Astrocyte (in vitro differentiated cells and primary cell): Measurements from ENCODE around the gene FBLN1. TPM values are rescaled to one million over a fixed set of nuclear protein-coding genes. Genes with fewer than 3 reads are reported as not detected.

Experiments
- DNase-seq: peaks from one replicate; pipeline ENCODE4 v3.0.0-alpha.2; 2010; ENCODE audit warnings: low read depth
- FAIRE-seq: peaks from 2 replicates; lab custom pipeline; 2011; peaks lifted over from hg19 to GRCh38; lab: Jason Lieb, UNC
- H2AFZ ChIP-seq: 2 replicates; pipeline ENCODE4 v1.6.0; 2012; ENCODE audit warnings: low read depth, low read length, inconsistent platforms
- H3K27ac ChIP-seq: 2 replicates; pipeline ENCODE4 v1.5.1; 2011; ENCODE audit warnings: low read depth, low read length, inconsistent platforms
- H3K27me3 ChIP-seq: 2 replicates; pipeline ENCODE4 v1.6.0; 2011; ENCODE audit warnings: low read length, inconsistent platforms; ENCODE audit not compliant: insufficient read depth
- H3K36me3 ChIP-seq: 2 replicates; pipeline ENCODE4 v1.5.1; 2011; ENCODE audit warnings: low read length, inconsistent platforms; ENCODE audit not compliant: insufficient read depth
- H3K4me1 ChIP-seq: 2 replicates; pipeline ENCODE4 v1.5.1; 2011; ENCODE audit warnings: low read length, inconsistent platforms; ENCODE audit not compliant: insufficient read depth
- H3K4me2 ChIP-seq: 2 replicates; pipeline ENCODE4 v1.6.0; 2012; ENCODE audit warnings: low read length, inconsistent platforms
- H3K4me3 ChIP-seq: 2 replicates; pipeline ENCODE4 v1.5.1; 2011; ENCODE audit warnings: low read depth, mild to moderate bottlenecking, low read length, inconsistent platforms; ENCODE audit not compliant: insufficient read depth
- H3K79me2 ChIP-seq: 2 replicates; pipeline ENCODE4 v1.6.0; 2012; ENCODE audit warnings: mild to moderate bottlenecking, low read length, inconsistent platforms; ENCODE audit not compliant: insufficient read depth
- H3K9ac ChIP-seq: 2 replicates; pipeline ENCODE4 v1.6.0; 2012; ENCODE audit warnings: mild to moderate bottlenecking, low read length, inconsistent platforms
- H3K9me3 ChIP-seq: 2 replicates; pipeline ENCODE4 v1.5.1; 2012; ENCODE audit warnings: low read depth, mild to moderate bottlenecking, low read length, inconsistent platforms; ENCODE audit not compliant: insufficient read depth
- H4K20me1 ChIP-seq: 2 replicates; pipeline ENCODE4 v1.6.0; 2012; ENCODE audit warnings: low read length, inconsistent platforms; ENCODE audit not compliant: insufficient read depth
- H3K27ac Mint-ChIP-seq: one replicate; pipeline ENCODE4 v1.8.0; 2021; ENCODE audit warnings: mild to moderate bottlenecking, mixed read lengths; ENCODE audit not compliant: unreplicated experiment
- H3K27me3 Mint-ChIP-seq: one replicate; pipeline ENCODE4 v1.8.0; 2021; ENCODE audit warnings: low read depth, mixed read lengths; ENCODE audit not compliant: unreplicated experiment
- H3K36me3 Mint-ChIP-seq: one replicate; pipeline ENCODE4 v1.8.0; 2021; ENCODE audit warnings: low read depth, mixed read lengths; ENCODE audit not compliant: unreplicated experiment
- H3K4me1 Mint-ChIP-seq: one replicate; pipeline ENCODE4 v1.8.0; 2021; ENCODE audit warnings: low read depth, mixed read lengths; ENCODE audit not compliant: unreplicated experiment
- H3K4me3 Mint-ChIP-seq: one replicate; pipeline ENCODE4 v1.8.0; 2021; ENCODE audit warnings: mild to moderate bottlenecking, moderate library complexity, mixed read lengths; ENCODE audit not compliant: unreplicated experiment
- H3K9me3 Mint-ChIP-seq: one replicate; pipeline ENCODE4 v1.8.0; 2021; ENCODE audit warnings: mild to moderate bottlenecking, mixed read lengths; ENCODE audit not compliant: unreplicated experiment
- EZH2 ChIP-seq: IDR thresholded peaks from 2 replicates; pipeline ENCODE4 v1.6.1; 2012; ENCODE audit warnings: mild to moderate bottlenecking, low read length, inconsistent platforms; ENCODE audit not compliant: insufficient read depth
- total RNA-seq: library from RNA; stranded (reverse); gene quantifications from 2 replicates; pipeline ENCODE4 v1.2.1, GENCODE V29; 2021
- TF ChIP-seq, protein P1 (sequence below): IDR thresholded peaks from 2 replicates; pipeline ENCODE4 v1.5.1; 2011; ENCODE audit warnings: low read depth, mild to moderate bottlenecking, inconsistent platforms, low read length, moderate library complexity; ENCODE audit not compliant: insufficient read depth

Gene FBLN1
- total RNA-seq, 1 donor from 2014 or later: 69.2 TPM

DNA sequence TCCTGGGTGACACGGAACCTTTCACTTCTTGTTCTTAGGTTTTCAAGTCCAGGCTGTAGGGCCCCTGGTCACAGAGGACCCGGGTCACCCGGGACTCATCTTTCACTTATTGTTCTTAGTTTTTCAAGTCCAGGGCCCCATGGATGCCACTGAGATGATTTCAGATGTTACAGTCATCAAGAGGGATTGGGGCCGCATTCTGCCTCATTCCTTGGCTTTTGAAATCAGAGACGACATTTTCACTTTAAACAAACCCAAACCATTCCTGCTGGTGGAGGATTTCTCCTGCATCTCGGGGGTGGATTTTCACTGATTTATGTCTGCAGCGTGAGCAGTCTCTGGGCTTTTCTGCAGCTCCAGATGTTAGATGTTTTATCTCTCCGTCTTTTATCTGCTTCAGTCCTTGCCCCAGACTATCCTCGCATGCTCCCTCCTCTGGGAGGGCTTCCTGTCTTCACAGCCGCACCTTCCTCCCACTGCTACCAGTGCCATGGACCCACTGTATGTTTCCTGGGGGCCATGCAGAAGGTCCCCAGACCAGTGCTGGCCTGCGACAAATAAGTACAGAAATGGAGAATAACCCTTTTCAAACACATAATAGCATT, 27.4 kb downstream of the FBLN1 start:
- no peaks in the 10 kb centered on the region for H3K27me3 Mint-ChIP-seq
- Histone ChIP-seq H3K79me2 (no peaks in the 10 kb centered on the region), H3K9me3 (no peaks in the 10 kb centered on the region), H3K27me3 (no peaks in the 10 kb centered on the region), H3K4me2 (peak overlapping the region; percentile 18), H2AFZ (no peak overlapping the region), H3K9ac (peak overlapping the region; percentile 2), H3K36me3 (peaks cover 5% of the 10 kb centered on the region), H4K20me1 (no peaks in the 10 kb centered on the region), H3K27ac (no peak overlapping the region), H3K4me3 (no peak overlapping the region), H3K4me1 (peaks cover 17% of the 10 kb centered on the region)
- TF ChIP-seq EZH2: no peak
- TF ChIP-seq, protein P1, sequence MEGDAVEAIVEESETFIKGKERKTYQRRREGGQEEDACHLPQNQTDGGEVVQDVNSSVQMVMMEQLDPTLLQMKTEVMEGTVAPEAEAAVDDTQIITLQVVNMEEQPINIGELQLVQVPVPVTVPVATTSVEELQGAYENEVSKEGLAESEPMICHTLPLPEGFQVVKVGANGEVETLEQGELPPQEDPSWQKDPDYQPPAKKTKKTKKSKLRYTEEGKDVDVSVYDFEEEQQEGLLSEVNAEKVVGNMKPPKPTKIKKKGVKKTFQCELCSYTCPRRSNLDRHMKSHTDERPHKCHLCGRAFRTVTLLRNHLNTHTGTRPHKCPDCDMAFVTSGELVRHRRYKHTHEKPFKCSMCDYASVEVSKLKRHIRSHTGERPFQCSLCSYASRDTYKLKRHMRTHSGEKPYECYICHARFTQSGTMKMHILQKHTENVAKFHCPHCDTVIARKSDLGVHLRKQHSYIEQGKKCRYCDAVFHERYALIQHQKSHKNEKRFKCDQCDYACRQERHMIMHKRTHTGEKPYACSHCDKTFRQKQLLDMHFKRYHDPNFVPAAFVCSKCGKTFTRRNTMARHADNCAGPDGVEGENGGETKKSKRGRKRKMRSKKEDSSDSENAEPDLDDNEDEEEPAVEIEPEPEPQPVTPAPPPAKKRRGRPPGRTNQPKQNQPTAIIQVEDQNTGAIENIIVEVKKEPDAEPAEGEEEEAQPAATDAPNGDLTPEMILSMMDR: no peak
- H3K36me3 Mint-ChIP-seq: peaks cover 11% of the 10 kb centered on the region
- peaks cover 17% of the 10 kb centered on the region for H3K4me1 Mint-ChIP-seq
- peak overlapping the region; percentile 67 for H3K27ac Mint-ChIP-seq
- DNase-seq (peak; percentile 51), FAIRE-seq (no peak)
- H3K4me3 Mint-ChIP-seq: no peak overlapping the region
- H3K9me3 Mint-ChIP-seq: no peaks in the 10 kb centered on the region

DNA sequence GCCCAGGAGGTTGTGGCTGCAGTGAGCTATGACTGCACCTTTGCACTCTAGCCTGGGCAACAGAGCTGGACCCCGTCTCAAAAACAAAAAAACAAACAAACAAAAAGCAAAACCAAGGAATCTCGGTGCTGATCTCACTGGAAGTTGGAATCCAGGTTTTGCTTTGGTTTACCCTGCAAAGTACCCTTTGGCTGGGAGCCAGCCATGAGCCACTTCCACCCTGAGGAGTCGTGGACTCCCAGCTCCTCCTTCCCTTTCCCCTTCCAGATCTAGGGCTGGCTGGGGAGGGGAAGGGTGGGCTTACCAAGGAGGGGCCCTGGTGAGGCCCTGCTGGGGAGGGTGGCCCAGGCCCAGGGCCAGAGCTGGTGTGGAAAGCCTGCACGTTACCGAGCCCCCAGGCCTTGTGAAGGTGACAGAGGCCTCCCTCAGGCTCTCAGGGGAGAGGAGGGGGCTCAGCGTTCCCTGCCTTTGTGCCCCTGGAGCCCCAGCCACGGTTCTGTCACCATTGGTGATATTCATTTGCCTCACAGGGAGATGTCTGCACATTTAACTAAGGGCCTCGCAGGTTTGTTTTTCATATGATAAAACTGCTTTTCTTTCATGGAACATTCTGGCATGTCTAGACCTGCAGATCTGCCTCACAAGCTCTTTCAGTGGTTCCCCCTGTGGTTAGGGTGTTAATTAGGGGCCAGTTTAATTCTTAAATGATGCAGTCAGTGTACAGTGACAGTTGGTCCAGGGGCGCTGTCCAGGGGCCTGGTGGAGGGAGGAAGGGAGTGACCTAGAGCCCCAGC, 29.0 kb downstream of the FBLN1 start:
- H3K9ac ChIP-seq: no peak overlapping the region
- H3K9me3 ChIP-seq: no peaks in the 10 kb centered on the region
- peaks cover 7% of the 10 kb centered on the region for H3K36me3 ChIP-seq
- Mint-ChIP-seq H3K4me3 (no peak overlapping the region), H3K27me3 (no peaks in the 10 kb centered on the region), H3K27ac (no peak overlapping the region), H3K36me3 (peaks cover 11% of the 10 kb centered on the region), H3K4me1 (peaks cover 17% of the 10 kb centered on the region), H3K9me3 (no peaks in the 10 kb centered on the region)
- no peak overlapping the region for H3K27ac ChIP-seq
- FAIRE-seq (no peak), DNase-seq (no peak)
- peaks cover 17% of the 10 kb centered on the region for H3K4me1 ChIP-seq
- H3K27me3 ChIP-seq: no peaks in the 10 kb centered on the region
- TF ChIP-seq, protein P1: no peak
- TF ChIP-seq EZH2: no peak
- no peak overlapping the region for H2AFZ ChIP-seq
- no peaks in the 10 kb centered on the region for H4K20me1 ChIP-seq
- no peaks in the 10 kb centered on the region for H3K79me2 ChIP-seq
- H3K4me3 ChIP-seq: no peak overlapping the region
- H3K4me2 ChIP-seq: peak overlapping the region; percentile 24

DNA sequence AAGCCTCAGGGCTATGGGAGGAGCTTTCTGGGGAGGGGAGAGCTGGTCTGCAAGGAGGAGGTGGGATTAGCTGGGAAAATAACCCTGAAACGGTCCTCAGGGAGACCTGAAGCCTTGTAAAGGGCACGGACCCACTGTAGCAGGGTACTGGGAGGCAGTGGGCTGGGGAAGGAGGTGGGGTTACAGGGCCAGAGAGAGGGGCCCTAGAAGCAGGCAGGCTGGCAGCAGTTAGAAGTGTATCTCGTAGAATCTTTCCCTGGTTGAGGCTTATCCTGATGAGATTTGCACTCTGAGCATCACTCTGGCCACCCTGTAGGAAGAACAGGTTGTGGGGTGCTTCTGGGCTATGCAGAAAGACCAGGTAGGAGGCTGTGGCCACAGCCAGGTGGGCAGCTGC, 29.6 kb downstream of the FBLN1 start:
- H3K79me2 ChIP-seq: no peaks in the 10 kb centered on the region
- no peak overlapping the region for H3K4me3 Mint-ChIP-seq
- H3K27ac ChIP-seq: no peak overlapping the region
- H4K20me1 ChIP-seq: no peaks in the 10 kb centered on the region
- no peaks in the 10 kb centered on the region for H3K9me3 Mint-ChIP-seq
- H3K4me1 Mint-ChIP-seq: peaks cover 15% of the 10 kb centered on the region
- H3K9ac ChIP-seq: no peak overlapping the region
- H2AFZ ChIP-seq: no peak overlapping the region
- H3K4me2 ChIP-seq: no peak overlapping the region
- H3K9me3 ChIP-seq: no peaks in the 10 kb centered on the region
- DNase-seq: no peak
- no peaks in the 10 kb centered on the region for H3K27me3 ChIP-seq
- H3K36me3 Mint-ChIP-seq: peaks cover 9% of the 10 kb centered on the region
- FAIRE-seq: no peak
- H3K36me3 ChIP-seq: peaks cover 7% of the 10 kb centered on the region
- TF ChIP-seq EZH2: no peak
- TF ChIP-seq, protein P1: no peak
- H3K4me3 ChIP-seq: no peak overlapping the region
- H3K4me1 ChIP-seq: peaks cover 17% of the 10 kb centered on the region
- H3K27me3 Mint-ChIP-seq: no peaks in the 10 kb centered on the region
- no peak overlapping the region for H3K27ac Mint-ChIP-seq
